GM12875 (cell line): ENCODE measurements around the gene TBX15.

Experiments used
- H3K4me3 ChIP-seq: one replicate; pipeline ENCODE4 v1.5.1; 2011; ENCODE audit warnings: low read depth, low read length, control low read depth
- CTCF ChIP-seq: IDR thresholded peaks from 2 replicates; pipeline ENCODE4 v1.5.1; 2011; ENCODE audit warnings: low read depth, mild to moderate bottlenecking, control low read depth, inconsistent platforms, low read length, moderate library complexity, borderline replicate concordance; ENCODE audit not compliant: insufficient read depth

Gene TBX15

DNA sequence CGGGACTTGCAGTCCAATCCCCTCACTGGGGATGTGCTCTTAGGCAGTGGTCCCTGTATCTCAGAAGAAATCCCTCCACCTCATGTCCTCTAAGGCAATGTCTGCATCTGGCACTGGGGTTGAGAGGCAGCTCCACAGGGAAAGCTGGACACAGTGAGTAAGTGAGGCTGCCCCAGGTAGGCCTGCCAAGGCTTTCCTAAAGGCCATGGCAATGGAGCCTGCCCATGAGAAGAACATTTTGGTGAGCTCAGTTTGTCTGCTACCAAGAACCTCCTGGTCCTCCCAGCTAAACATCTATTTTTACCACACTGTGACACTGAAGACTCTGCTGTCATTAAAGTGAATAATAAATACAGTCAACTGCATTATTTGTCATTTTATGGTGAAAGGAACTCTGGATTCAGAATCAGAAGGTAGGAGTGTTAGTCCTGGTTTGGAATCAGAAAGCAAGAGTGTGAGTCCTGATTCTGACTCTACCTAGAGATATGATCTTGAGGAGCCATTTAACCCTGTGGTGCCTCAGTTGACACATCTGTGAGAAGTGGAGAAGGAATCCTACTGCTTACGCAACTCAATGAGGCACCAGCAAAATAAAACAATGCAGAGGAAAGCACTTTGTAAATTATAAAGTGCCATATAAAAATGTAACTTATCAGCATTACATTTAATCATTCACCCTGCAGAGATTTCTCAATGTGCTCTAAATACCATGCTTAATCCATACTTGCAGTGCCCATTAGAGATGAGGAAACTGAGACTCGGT is 41.0 kb downstream of the TBX15 start:
- H3K4me3 ChIP-seq = no peak overlapping the region
- no peak for TF ChIP-seq CTCF

- H3K4me3 ChIP-seq = no peak overlapping the region
- no peak for TF ChIP-seq CTCF
These were observed 42.7 kb downstream of the TBX15 start for GRCh38 chr1:118945489-118945888.

DNA sequence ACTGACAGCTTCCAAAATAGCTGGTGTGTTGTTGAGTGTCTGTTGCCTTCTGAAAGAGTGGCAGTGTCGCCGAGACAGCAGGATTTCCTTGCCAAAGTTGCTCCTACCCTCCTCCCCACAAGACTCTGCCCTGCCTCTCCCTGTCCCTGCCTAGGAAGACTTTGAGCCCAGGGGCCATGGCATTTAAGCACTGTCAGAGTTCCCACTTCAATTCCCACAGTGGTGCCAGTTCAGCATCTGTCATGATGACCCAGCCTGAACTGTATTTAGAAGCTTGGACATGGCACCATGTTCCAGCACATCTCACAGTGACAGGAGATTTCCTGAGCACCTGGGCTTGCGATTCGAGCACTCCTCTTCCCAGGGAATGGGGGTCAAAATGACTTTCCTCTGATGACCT is 43.6 kb downstream of the TBX15 start:
- TF ChIP-seq CTCF = no peak
- H3K4me3 ChIP-seq = no peak overlapping the region

GRCh38 chr1:118944133-118944532 is 44.0 kb downstream of the TBX15 start:
- no peak overlapping the region for H3K4me3 ChIP-seq
- no peak for TF ChIP-seq CTCF

GRCh38 chr1:118940957-118941356 is 47.2 kb downstream of the TBX15 start:
- TF ChIP-seq CTCF = no peak
- no peak overlapping the region for H3K4me3 ChIP-seq

GRCh38 chr1:118937413-118938072 is 50.6 kb downstream of the TBX15 start:
- H3K4me3 ChIP-seq = no peak overlapping the region
- TF ChIP-seq CTCF = no peak

- no peak for TF ChIP-seq CTCF
- H3K4me3 ChIP-seq = no peak overlapping the region
These were observed 53.4 kb downstream of the TBX15 start for GRCh38 chr1:118934706-118935105.
